ENCODE results near the gene NOTO. TPM values are rescaled to one million over a fixed set of nuclear protein-coding genes. Genes with fewer than 3 reads are reported as not detected.

NOTO gene
- total and polyA plus RNA-seq, 2 of the 8 experiments (the other 6 are each of a cell fraction or from before 2014, with no cell fraction given), result 0.33 to 0.54 TPM

- no peak for TF ChIP-seq SRF (IDR thresholded peaks at IDR 0.05; ENCODE audit: low read depth, low read length)
- no peak for TF ChIP-seq SP1 (IDR thresholded peaks at IDR 0.05; ENCODE audit: low read depth, low read length)
- no peak for TF ChIP-seq CTBP2 (IDR thresholded peaks at IDR 0.05; ENCODE audit: borderline replicate concordance, insufficient read depth, insufficient read length, low read length)
Measured at GRCh38 chr2:73162856-73163391, 39.5 kb upstream of the NOTO start (continued).

All from H1 (cell line).